Bronchial epithelial cell (primary cell): Measurements from ENCODE around the gene FAM151B. TPM values are rescaled to one million over a fixed set of nuclear protein-coding genes. Genes with fewer than 3 reads are reported as not detected.
A peak's percentile ranks its signal among the peaks of the same experiment; 100 is the strongest.

ENCODE experiments used
- DNase-seq: peaks from one replicate; pipeline ENCODE4 v3.0.0-alpha.2; 2010; ENCODE audit warnings: low read depth
- FAIRE-seq: peaks from 2 replicates; lab custom pipeline; 2011; peaks lifted over from hg19 to GRCh38; lab: Jason Lieb, UNC
- H3K27me3 ChIP-seq: 2 replicates; pipeline ENCODE4 v1.5.1; 2011; ENCODE audit warnings: low read length; ENCODE audit not compliant: control insufficient read depth, insufficient read depth
- H3K36me3 ChIP-seq: 2 replicates; pipeline ENCODE4 v1.5.1; 2011; ENCODE audit warnings: low read length; ENCODE audit not compliant: control insufficient read depth, insufficient read depth
- H3K4me3 ChIP-seq: 2 replicates; pipeline ENCODE4 v1.5.1; 2011; ENCODE audit warnings: mild to moderate bottlenecking, low read depth, low read length, control low read depth
- total RNA-seq: library from RNA; depleted of rRNA; stranded (reverse); fragments of >200 nt; gene quantifications from 2 replicates; pipeline ENCODE4 v1.2.1, GENCODE V29; 2014
- TF ChIP-seq, protein P1 (sequence below): IDR thresholded peaks from 2 replicates; pipeline ENCODE4 v1.5.1; 2011; ENCODE audit warnings: mild to moderate bottlenecking, moderate library complexity, low read length, control low read depth, inconsistent platforms; ENCODE audit not compliant: insufficient read depth, severe bottlenecking

Gene FAM151B, protein sequence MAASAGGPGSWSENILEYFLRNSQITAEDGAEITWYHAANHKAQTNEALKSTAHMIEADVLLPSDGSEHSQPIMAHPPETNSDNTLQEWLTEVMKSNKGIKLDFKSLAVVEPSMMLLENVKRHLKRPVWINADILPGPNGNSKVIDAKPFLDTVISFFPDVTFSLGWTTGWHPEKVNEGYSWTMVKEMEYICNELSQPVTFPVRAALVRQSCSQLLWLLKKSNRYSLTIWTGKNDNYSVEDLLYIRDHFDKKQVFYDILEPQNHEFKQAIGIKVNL
- total RNA-seq: 0.79 and 2.0 TPM in 2 replicates

DNA sequence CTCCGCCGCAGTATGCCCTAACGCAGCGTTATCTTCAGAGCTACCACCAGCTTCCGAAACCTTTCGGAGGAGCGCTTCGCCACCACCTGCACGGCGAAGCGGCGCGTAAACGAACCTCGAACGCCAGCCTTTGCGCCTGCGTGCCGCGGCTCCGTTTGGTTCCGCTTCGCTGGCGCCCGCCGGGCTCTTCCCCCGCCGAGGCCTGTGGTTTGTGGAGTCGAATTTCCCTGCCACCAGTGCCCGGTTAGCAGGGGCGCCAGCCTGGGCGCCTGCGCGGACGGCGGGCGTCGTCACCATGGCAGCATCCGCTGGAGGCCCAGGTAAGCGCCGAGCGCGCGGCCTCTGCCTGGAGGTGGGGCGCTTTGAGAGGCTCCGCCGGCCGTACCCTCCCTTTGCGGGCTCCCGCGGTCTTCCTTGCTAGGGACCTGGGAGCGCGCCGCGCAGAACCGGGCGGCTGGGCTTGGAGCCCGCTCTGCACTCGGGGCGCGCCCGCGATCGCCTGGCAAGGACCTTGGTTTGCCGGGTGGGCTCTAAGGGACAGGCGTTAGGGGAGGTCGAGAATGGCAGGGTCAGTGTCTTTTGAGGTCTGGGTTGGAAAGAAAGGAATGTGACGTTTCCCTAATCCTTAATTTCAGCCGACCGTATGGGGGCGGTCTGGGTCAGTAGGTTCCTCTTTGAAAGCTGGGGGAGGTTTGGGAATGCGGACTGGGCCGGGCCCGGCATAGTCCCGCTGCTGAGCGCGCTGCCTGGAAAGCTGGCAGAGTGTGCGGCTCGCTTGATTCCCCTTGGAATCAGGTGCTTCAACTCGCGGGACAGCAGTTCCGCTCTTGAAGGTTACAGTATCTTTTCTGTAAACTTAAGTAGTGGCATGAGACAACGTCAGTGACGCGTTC lies at the start of gene FAM151B:
FAM151B (plus strand) TSS at position 272 of the 893 bp plus-strand sequence; CDS start at position 296, 24 bp downstream.
- Histone ChIP-seq H3K27me3 (no peaks in the 10 kb centered on the region), H3K4me3 (peak within 1 kb of the TSS; percentile 73), H3K36me3 (no peaks in the 10 kb centered on the region)
- DNase-seq: peak; percentile 94
- FAIRE-seq: no peak
- TF ChIP-seq, protein P1, sequence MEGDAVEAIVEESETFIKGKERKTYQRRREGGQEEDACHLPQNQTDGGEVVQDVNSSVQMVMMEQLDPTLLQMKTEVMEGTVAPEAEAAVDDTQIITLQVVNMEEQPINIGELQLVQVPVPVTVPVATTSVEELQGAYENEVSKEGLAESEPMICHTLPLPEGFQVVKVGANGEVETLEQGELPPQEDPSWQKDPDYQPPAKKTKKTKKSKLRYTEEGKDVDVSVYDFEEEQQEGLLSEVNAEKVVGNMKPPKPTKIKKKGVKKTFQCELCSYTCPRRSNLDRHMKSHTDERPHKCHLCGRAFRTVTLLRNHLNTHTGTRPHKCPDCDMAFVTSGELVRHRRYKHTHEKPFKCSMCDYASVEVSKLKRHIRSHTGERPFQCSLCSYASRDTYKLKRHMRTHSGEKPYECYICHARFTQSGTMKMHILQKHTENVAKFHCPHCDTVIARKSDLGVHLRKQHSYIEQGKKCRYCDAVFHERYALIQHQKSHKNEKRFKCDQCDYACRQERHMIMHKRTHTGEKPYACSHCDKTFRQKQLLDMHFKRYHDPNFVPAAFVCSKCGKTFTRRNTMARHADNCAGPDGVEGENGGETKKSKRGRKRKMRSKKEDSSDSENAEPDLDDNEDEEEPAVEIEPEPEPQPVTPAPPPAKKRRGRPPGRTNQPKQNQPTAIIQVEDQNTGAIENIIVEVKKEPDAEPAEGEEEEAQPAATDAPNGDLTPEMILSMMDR: peak; percentile 38

DNA sequence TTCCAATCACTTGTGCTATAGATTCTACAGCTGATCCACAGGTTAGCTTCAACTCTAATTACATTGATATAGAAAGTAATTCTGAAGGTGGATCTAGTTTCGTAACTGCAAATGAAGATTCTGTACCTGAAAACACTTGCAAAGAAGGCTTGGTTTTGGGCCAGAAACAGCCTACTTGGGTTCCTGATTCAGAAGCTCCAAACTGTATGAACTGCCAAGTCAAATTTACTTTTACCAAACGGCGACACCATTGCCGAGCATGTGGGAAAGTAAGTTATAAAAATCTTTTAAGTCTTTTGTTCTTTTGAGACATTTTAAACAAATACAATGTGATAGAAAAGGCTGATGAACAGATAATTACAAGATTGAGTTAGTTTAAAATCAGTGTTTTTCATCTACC lies 49.2 kb upstream of the FAM151B start:
- Histone ChIP-seq H3K27me3 (no peaks in the 10 kb centered on the region), H3K36me3 (peaks cover 1% of the 10 kb centered on the region), H3K4me3 (no peak overlapping the region)
- DNase-seq: no peak
- FAIRE-seq: no peak
- TF ChIP-seq, protein P1: no peak

DNA sequence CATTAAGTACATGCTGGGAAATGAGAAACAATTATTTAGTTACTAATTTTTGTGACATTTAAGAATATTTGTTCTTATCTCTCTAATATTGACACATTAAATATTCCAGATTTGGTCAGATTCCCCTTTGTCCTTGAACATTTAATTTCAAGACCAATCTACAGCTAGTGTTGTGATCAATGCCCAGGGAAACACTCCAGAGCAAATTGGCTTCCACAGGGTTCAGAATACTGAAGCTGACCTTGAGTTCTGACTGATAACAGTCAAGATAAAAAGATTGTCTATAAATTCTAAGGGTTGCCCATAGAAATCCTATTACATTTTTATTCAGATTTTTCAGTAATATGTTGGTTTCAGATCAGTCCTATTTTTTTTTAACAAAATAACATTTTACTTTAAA lies 48.7 kb upstream of the FAM151B start:
- DNase-seq (no peak), FAIRE-seq (no peak)
- H3K36me3 ChIP-seq: peaks cover 1% of the 10 kb centered on the region
- H3K4me3 ChIP-seq: no peak overlapping the region
- H3K27me3 ChIP-seq: no peaks in the 10 kb centered on the region
- TF ChIP-seq, protein P1: no peak

DNA sequence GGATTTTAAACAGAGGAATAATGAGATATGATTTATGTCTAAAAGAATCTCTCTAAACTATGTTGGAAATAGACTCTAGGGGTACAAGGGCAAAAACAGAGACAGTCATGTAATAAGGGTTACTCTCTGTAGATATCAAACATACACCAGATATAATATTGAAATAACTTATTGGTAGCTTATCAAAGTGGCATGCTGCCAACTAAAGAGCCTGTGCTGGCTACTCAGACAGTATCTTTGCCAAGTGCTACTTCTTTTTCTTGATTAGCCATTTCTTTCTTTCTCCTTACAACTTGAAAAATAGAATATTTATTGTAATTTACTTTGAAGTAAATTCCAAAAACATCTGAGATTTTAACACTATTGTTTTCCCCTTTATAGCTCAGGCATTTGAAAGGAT lies 45.2 kb upstream of the FAM151B start:
- no peak for DNase-seq
- no peaks in the 10 kb centered on the region for H3K27me3 ChIP-seq
- H3K4me3 ChIP-seq: no peak overlapping the region
- no peak for FAIRE-seq
- H3K36me3 ChIP-seq: peaks cover 1% of the 10 kb centered on the region
- TF ChIP-seq, protein P1: no peak

DNA sequence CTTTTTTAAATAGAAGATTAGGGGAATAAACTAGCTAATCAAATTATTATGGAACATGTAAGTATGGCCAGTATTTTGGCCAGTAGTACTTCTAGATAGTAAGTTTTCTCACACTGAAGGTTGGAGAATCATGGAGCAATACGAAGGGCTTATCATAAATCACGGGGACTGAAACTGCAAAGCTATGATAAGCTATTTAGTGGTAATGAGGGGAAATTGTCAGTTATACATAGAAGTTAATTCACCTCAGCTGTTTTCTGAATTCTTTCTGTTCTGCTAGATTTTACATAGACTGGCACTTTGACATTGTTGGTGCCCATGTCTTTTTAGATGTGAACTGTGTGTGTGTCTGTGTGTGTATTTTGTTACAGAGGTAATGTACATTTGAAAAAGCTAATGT lies 34.5 kb upstream of the FAM151B start:
- DNase-seq: no peak
- no peak overlapping the region for H3K4me3 ChIP-seq
- no peaks in the 10 kb centered on the region for H3K27me3 ChIP-seq
- peaks cover 4% of the 10 kb centered on the region for H3K36me3 ChIP-seq
- TF ChIP-seq, protein P1: no peak
- FAIRE-seq: no peak
